ENCODE results near the gene RNF151. TPM values are rescaled to one million over a fixed set of nuclear protein-coding genes. Genes with fewer than 3 reads are reported as not detected.

The RNF151 gene
- total RNA-seq, 1 experiment from 2014 or later = not detected

DNA sequence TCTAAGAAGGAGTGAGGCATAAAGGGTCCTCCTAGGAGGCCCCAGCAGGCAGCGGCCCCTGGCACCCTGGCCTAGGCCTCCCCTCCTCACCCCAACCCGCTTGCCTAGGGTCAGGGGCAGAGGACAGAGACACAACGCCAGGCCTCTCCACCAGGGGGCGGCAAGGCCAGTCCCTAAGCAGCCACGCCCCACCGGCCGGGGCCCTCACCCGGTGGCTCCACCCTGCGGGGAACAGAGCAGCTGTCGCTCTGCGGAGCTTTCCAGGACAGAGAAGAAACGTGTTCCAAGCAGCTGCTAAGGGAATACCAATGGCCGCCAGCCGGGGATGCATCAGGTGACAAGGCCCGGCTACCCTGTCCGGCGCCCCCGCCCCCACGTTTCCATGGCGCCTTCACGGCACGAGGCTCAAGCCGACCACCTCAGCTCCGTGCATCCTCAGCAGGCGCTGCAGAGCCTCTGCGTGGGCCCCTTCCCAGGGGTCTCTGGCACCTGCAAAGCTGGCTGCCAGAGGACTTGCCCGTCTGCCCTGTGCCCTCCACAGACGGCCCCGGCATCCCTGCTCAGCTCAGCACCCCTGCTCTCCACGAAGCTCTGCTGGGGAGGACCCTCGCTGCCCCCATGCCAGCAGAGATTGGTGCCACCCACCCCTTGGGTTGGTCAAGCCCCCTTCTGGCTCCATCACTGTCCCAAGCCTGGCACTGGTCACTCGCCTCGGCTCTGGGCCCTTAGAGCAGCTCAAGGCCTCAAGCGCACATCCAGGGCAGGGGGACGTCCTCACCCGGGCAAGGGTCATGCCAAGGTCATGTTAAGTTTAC, 37.4 kb downstream of the RNF151 start:
- intact Hi-C loops (cut with micrococcal nuclease; ENCODE audit: unreplicated experiment) = no loop called here
- H3K36me3 ChIP-seq (ENCODE audit: control insufficient read depth, insufficient read depth, low read length) = peaks cover 6% of the 10 kb centered on the region; the same call in 1 of the 2 replicates
- ATAC-seq = peak; percentile 89
- H3K4me1 ChIP-seq (ENCODE audit: control insufficient read depth, insufficient read depth, low read length) = peaks cover 43% of the 10 kb centered on the region
- peak overlapping the region; percentile 65 for H3K27ac ChIP-seq (ENCODE audit: low read length)
- POLR2A ChIA-PET = no interaction called here
- BruUV-seq (replicated peaks) = no TSS peak
- in situ Hi-C loops (cut with HindIII; ENCODE audit: low pct_unique_long_range_greater_than_20kb, low sequenced_read_pairs) = no loop called here
- no peaks in the 10 kb centered on the region for H3K9me3 ChIP-seq (ENCODE audit: control insufficient read depth, insufficient read depth, low read depth, low read length)
- TF ChIP-seq SIN3A (IDR thresholded peaks at IDR 0.05; ENCODE audit: borderline replicate concordance, insufficient read depth, low read depth, low read length) = peak; percentile 55; the same call in 1 of the 2 replicates
- TF ChIP-seq POLR2AphosphoS5 (IDR thresholded peaks at IDR 0.05; ENCODE audit: low read depth, low read length) = peak; percentile 44; the same call in 1 of the 2 replicates
- TF ChIP-seq TCF7L2 (IDR thresholded peaks at IDR 0.05; ENCODE audit: low read depth, low read length) = no peak
- TF ChIP-seq, protein P1, sequence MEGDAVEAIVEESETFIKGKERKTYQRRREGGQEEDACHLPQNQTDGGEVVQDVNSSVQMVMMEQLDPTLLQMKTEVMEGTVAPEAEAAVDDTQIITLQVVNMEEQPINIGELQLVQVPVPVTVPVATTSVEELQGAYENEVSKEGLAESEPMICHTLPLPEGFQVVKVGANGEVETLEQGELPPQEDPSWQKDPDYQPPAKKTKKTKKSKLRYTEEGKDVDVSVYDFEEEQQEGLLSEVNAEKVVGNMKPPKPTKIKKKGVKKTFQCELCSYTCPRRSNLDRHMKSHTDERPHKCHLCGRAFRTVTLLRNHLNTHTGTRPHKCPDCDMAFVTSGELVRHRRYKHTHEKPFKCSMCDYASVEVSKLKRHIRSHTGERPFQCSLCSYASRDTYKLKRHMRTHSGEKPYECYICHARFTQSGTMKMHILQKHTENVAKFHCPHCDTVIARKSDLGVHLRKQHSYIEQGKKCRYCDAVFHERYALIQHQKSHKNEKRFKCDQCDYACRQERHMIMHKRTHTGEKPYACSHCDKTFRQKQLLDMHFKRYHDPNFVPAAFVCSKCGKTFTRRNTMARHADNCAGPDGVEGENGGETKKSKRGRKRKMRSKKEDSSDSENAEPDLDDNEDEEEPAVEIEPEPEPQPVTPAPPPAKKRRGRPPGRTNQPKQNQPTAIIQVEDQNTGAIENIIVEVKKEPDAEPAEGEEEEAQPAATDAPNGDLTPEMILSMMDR (IDR thresholded peaks at IDR 0.05) = peak; percentile 99
- no peak for DNase-seq (ENCODE audit: low read depth, low spot score)
- no peak overlapping the region for H3K4me3 ChIP-seq (ENCODE audit: low read depth in 2 of 2, low read length in 2 of 2)
- H3K27me3 ChIP-seq (ENCODE audit: control insufficient read depth, insufficient read depth, low read length) = no peaks in the 10 kb centered on the region
- CTCF ChIA-PET = interaction anchor here (0.5 to 1.0 kb wide), 6 partner anchors 19 to 215 kb away, joined by 3 to 5 read pairs (median 3); no protein-coding TSS in a partner anchor

DNA sequence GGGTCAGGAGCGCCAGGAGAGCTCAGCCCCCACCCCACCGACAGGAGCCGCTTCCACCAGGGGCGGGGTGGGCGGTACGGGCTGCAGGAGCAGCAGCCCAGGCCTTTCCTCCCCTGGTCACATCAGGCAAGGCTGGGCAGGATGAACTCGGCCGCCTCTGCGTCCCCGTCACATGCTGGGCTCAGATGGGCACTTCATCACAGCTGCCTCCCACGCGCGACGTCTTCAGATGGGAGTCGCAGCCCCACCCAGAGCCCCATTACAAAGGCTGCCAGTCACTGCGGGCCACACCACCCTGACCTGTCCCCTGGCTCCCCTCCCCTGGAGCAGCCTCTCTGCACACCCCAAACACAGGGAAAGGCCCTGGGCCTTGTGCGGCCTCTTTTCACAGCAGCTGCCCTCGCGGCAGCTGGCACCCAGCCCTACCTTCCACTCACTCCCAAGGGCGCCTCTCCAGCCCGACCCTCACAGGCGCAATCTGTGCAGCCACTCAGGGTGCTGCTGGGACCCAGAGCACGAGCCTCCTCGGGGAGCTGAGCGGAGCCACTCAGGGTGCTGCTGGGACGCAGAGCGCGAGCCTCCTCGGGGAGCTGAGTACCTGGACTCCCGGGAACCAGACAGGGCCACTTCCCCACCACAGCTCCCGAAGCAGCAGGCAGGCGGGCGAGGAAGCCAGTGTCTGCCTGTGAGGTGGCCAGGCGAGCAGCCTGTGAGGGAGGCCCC, 38.3 kb downstream of the RNF151 start:
- ChIA-PET CTCF (interaction anchor here (1.0 kb wide), 1 partner anchor 27 kb away, joined by 3 read pairs; no protein-coding TSS in a partner anchor), POLR2A (no interaction called here)
- no peaks in the 10 kb centered on the region for H3K9me3 ChIP-seq (ENCODE audit: control insufficient read depth, insufficient read depth, low read depth, low read length)
- no peaks in the 10 kb centered on the region for H3K27me3 ChIP-seq (ENCODE audit: control insufficient read depth, insufficient read depth, low read length)
- H3K27ac ChIP-seq (ENCODE audit: low read length) = peak overlapping the region; percentile 65
- ATAC-seq (peak; percentile 2; the same call in 1 of the 2 replicates), DNase-seq (ENCODE audit: low read depth, low spot score) (no peak)
- H3K36me3 ChIP-seq (ENCODE audit: control insufficient read depth, insufficient read depth, low read length) = peaks cover 6% of the 10 kb centered on the region; the same call in 1 of the 2 replicates
- peaks cover 43% of the 10 kb centered on the region for H3K4me1 ChIP-seq (ENCODE audit: control insufficient read depth, insufficient read depth, low read length)
- no TSS peak for BruUV-seq (replicated peaks)
- H3K4me3 ChIP-seq (ENCODE audit: low read depth in 2 of 2, low read length in 2 of 2) = no peak overlapping the region
- intact Hi-C loops (cut with micrococcal nuclease; ENCODE audit: unreplicated experiment) (no loop called here), in situ Hi-C loops (cut with HindIII; ENCODE audit: low pct_unique_long_range_greater_than_20kb, low sequenced_read_pairs) (no loop called here)
- TF ChIP-seq SIN3A (IDR thresholded peaks at IDR 0.05; ENCODE audit: borderline replicate concordance, insufficient read depth, low read depth, low read length) = no peak

DNA sequence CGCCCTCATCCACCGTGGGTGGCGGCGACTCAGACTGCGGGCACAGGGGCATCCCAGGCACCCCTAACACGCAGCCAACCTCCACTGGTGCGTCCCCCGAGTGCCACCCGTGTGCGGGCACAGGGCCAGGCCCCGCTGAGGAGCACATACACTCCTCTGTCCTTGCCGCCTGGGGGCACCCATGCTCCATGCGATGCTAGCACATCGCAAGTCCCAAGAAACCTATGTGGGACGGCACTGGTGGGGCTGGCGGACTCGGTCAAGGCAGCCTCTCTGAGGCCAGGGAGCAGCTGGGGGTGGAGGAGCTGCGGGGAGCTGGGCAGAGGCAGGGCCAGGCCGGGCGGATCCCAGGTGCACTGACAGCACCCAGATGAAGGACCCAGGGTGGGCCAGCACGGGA, 39.0 kb downstream of the RNF151 start:
- H3K4me3 ChIP-seq (ENCODE audit: low read depth in 2 of 2, low read length in 2 of 2) = no peak overlapping the region
- POLR2A ChIA-PET = no interaction called here
- in situ Hi-C loops (cut with HindIII; ENCODE audit: low pct_unique_long_range_greater_than_20kb, low sequenced_read_pairs) = no loop called here
- H3K36me3 ChIP-seq (ENCODE audit: control insufficient read depth, insufficient read depth, low read length) = peaks cover 6% of the 10 kb centered on the region; the same call in 1 of the 2 replicates
- peak overlapping the region; percentile 65; the same call in 1 of the 2 replicates for H3K27ac ChIP-seq (ENCODE audit: low read length)
- CTCF ChIA-PET = no interaction called here
- no peaks in the 10 kb centered on the region for H3K9me3 ChIP-seq (ENCODE audit: control insufficient read depth, insufficient read depth, low read depth, low read length)
- TF ChIP-seq POLR2AphosphoS5 (IDR thresholded peaks at IDR 0.05; ENCODE audit: low read depth, low read length) = no peak
- TF ChIP-seq, protein P1 (IDR thresholded peaks at IDR 0.05) = no peak; the same call in 1 of the 2 replicates
- no peak for TF ChIP-seq TCF7L2 (IDR thresholded peaks at IDR 0.05; ENCODE audit: low read depth, low read length)
- TF ChIP-seq, protein P2, sequence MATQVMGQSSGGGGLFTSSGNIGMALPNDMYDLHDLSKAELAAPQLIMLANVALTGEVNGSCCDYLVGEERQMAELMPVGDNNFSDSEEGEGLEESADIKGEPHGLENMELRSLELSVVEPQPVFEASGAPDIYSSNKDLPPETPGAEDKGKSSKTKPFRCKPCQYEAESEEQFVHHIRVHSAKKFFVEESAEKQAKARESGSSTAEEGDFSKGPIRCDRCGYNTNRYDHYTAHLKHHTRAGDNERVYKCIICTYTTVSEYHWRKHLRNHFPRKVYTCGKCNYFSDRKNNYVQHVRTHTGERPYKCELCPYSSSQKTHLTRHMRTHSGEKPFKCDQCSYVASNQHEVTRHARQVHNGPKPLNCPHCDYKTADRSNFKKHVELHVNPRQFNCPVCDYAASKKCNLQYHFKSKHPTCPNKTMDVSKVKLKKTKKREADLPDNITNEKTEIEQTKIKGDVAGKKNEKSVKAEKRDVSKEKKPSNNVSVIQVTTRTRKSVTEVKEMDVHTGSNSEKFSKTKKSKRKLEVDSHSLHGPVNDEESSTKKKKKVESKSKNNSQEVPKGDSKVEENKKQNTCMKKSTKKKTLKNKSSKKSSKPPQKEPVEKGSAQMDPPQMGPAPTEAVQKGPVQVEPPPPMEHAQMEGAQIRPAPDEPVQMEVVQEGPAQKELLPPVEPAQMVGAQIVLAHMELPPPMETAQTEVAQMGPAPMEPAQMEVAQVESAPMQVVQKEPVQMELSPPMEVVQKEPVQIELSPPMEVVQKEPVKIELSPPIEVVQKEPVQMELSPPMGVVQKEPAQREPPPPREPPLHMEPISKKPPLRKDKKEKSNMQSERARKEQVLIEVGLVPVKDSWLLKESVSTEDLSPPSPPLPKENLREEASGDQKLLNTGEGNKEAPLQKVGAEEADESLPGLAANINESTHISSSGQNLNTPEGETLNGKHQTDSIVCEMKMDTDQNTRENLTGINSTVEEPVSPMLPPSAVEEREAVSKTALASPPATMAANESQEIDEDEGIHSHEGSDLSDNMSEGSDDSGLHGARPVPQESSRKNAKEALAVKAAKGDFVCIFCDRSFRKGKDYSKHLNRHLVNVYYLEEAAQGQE (IDR thresholded peaks at IDR 0.05; ENCODE audit: insufficient read depth in 1 of 2, low read depth in 2 of 2, low read length in 1 of 2) = no peak
- TF ChIP-seq SIN3A (IDR thresholded peaks at IDR 0.05; ENCODE audit: borderline replicate concordance, insufficient read depth, low read depth, low read length) = no peak
- ATAC-seq = peak; percentile 15; the same call in 1 of the 2 replicates
- peaks cover 47% of the 10 kb centered on the region for H3K4me1 ChIP-seq (ENCODE audit: control insufficient read depth, insufficient read depth, low read length)
- no peak for DNase-seq (ENCODE audit: low read depth, low spot score)
- intact Hi-C loops (cut with micrococcal nuclease; ENCODE audit: unreplicated experiment) = no loop called here
- BruUV-seq (replicated peaks) = no TSS peak
- no peaks in the 10 kb centered on the region for H3K27me3 ChIP-seq (ENCODE audit: control insufficient read depth, insufficient read depth, low read length)

All from Panc1 (cell line).